ENCODE measurements around the gene ZNF205.

Gene ZNF205

GRCh38 chr16:3106205-3106928, 6.0 kb upstream of the ZNF205 start:
- peak; percentile 92 for DNase-seq

- no peak for DNase-seq
Observed at GRCh38 chr16:3112881-3113574, 642 bp downstream of the ZNF205 start.

GRCh38 chr16:3113765-3114479, 1.5 kb downstream of the ZNF205 start:
- no peak for DNase-seq

GRCh38 chr16:3115003-3115402, 2.6 kb downstream of the ZNF205 start:
- no peak for DNase-seq

GRCh38 chr16:3115561-3115960, 3.2 kb downstream of the ZNF205 start:
- DNase-seq = no peak

GRCh38 chr16:3118204-3118790, 5.9 kb downstream of the ZNF205 start:
- no peak for DNase-seq

- DNase-seq = no peak
Observed at GRCh38 chr16:3118846-3119245, 6.5 kb downstream of the ZNF205 start.

- no peak for DNase-seq
Observed at GRCh38 chr16:3119286-3119685, 6.9 kb downstream of the ZNF205 start.

GRCh38 chr16:3119701-3120408, 7.5 kb downstream of the ZNF205 start:
- no peak for DNase-seq

GRCh38 chr16:3120435-3120834, 8.0 kb downstream of the ZNF205 start:
- DNase-seq = no peak

GRCh38 chr16:3121851-3122467, 9.6 kb downstream of the ZNF205 start:
- DNase-seq = no peak

- DNase-seq = no peak
Observed at GRCh38 chr16:3122926-3123570, 10.7 kb downstream of the ZNF205 start.

GRCh38 chr16:3123986-3124886, 11.8 kb downstream of the ZNF205 start:
- peak; percentile 97 for DNase-seq

GRCh38 chr16:3127745-3128144, 15.4 kb downstream of the ZNF205 start:
- DNase-seq = no peak

GRCh38 chr16:3129137-3130131, 17.0 kb downstream of the ZNF205 start:
- peak; percentile 77 for DNase-seq

- peak; percentile 43 for DNase-seq
Observed at GRCh38 chr16:3131755-3132377, 19.5 kb downstream of the ZNF205 start.

- DNase-seq = no peak
Observed at GRCh38 chr16:3133844-3134243, 21.5 kb downstream of the ZNF205 start.

GRCh38 chr16:3134338-3135125, 22.1 kb downstream of the ZNF205 start, which contains the start of gene ZNF213:
Gene ZNF213, plus strand, starts transcription at chr16:3135029. Its CDS starts 2,252 bp downstream, at chr16:3137281.
- peak; percentile 85 for DNase-seq
